Esophagus muscularis mucosa (tissue), 3 donors: Measurements from ENCODE around the gene TMEM131L.

Experiments
- EP300 ChIP-seq: sonication (generic); formaldehyde crosslinking; IDR thresholded peaks from one replicate; pipeline ENCODE4 v1.6.1; 2017; ENCODE audit warnings: antibody characterized with exemption
- TF ChIP-seq, protein P1 (sequence below), 3 experiments: fragments of 200-600 bp in 2 of 3; fragments of 450-650 bp in 1 of 3; sonication (generic) in 2 of 3; IDR thresholded peaks; one replicate each; pipeline ENCODE4 v1.5.1; 2017 to 2019; ENCODE audit warnings: antibody characterized with exemption in 3 of 3, mild to moderate bottlenecking in 2 of 3, moderate library complexity in 1 of 3

DNA sequence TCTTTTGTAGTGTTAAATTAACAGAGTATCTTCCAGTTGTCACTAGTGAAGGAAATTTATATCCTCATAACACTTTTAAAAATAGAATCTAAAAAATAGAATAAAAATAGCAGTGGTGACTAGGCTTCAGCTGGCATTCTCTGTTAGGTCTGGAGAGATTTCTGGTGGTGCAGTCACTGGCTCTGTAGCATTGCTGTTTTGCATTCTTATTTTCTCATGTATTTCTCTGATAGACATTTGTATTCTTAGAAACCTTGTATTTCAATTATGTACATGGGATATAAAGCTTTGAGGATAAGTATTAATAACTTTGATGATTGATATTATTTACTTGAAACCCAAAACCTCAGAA lies 87.6 kb downstream of the TMEM131L start:
- TF ChIP-seq EP300 = no peak
- TF ChIP-seq, protein P1, sequence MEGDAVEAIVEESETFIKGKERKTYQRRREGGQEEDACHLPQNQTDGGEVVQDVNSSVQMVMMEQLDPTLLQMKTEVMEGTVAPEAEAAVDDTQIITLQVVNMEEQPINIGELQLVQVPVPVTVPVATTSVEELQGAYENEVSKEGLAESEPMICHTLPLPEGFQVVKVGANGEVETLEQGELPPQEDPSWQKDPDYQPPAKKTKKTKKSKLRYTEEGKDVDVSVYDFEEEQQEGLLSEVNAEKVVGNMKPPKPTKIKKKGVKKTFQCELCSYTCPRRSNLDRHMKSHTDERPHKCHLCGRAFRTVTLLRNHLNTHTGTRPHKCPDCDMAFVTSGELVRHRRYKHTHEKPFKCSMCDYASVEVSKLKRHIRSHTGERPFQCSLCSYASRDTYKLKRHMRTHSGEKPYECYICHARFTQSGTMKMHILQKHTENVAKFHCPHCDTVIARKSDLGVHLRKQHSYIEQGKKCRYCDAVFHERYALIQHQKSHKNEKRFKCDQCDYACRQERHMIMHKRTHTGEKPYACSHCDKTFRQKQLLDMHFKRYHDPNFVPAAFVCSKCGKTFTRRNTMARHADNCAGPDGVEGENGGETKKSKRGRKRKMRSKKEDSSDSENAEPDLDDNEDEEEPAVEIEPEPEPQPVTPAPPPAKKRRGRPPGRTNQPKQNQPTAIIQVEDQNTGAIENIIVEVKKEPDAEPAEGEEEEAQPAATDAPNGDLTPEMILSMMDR (IDR thresholded peaks at IDR 0.05) = no peak
